ENCODE data around the gene MAPK4.
"Not testable (repeated sequence)": the region's sequence is repeated elsewhere in the genome, so short reads cannot be mapped to it uniquely, and the experiment has no call there.

The MAPK4 gene

DNA sequence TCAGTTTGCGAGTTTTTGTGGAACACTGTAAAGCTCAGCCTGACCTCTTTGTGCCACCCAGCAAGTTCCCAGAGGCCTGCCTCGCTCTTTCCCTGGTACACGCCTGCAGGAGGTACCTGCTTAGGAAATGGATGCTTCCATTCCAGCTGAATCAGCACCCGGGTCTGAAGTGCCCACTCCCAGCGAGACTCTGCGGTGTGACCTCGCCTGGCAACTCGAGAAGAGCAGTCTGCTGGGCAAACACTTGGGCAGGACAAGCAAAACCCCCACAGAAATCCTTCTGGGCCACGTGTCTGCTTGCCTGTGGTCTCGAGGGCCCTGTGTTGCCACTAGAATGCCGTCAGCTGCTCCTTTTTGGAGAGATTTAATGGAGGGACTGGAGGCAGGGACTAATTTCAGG is 127.6 kb downstream of the MAPK4 start:
- no peak for DNase-seq

- no peak for DNase-seq
Measured at GRCh38 chr18:50689578-50689977, 129.7 kb downstream of the MAPK4 start.

GRCh38 chr18:50694147-50694546 is 134.3 kb downstream of the MAPK4 start:
- no peak for DNase-seq

- no peak for DNase-seq
Measured at GRCh38 chr18:50695431-50696176, 135.7 kb downstream of the MAPK4 start.

DNA sequence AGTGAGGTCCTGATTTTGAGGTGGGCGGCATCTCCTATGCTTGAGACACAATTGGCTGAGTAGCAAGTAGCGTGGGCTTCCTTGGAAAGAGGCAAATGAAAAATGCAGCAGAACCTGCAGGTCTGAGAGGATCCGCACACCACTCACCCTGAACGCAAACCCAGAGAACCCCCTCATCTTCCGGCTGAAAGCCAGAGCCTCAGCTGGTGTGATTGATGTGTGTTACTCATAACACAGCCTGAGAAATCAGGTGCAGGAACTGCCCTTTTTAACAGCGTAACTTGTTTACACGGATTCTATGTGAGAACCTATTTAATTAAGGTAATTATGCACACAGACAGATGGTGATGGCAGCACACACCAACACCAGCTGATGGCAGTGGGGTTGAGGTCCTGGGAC is 136.5 kb downstream of the MAPK4 start:
- DNase-seq, result no peak

DNA sequence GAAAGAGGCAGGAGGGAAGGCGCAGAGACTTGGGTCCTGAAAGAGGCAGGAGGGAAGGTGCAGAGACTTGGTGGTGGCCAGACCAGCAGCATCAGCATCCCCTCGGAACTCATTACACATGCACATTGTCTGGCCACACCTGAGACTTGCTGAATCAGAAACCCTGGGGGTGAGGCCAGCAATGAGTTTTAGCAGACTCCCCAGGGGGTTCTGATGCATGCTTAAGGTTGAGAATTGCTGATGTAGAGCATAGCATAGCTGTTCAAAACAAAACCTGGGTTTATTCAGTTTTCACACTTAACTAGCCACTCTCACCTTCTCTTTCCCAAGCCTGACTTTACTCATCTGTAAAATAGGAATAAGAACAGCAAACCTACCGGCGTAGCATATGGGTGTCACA is 137.0 kb downstream of the MAPK4 start:
- no peak for DNase-seq

GRCh38 chr18:50697509-50697908 is 137.6 kb downstream of the MAPK4 start:
- DNase-seq, result no peak

GRCh38 chr18:50700245-50701165 is 140.6 kb downstream of the MAPK4 start:
- DNase-seq, result no peak

DNA sequence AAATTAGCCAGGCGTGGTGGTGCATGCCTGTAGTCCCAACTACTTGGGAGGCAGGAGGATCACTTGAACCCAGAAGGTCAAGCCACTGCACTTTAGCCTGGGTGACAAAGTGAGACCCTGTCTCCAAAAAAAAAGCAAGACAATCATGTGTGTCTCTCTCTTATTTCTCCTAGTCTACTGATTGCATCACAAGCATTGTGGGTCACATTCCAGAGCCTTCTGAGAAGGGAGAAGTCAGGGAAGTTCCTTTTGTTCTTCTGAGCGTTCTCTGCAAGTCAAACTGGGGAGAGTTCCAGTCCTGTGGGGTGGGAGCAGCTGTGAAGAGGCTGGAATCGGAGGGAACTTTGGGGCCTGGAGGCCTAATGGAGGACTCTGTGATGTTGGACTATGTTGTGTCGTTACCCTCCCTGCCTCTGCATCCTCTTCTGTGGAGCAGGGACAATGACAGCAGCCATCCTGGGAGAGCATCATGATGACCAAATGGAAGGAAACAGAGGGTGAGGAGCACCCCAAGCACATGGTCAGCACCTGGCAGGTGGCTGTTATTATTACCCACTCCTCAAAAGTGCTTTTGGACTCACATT is 144.6 kb downstream of the MAPK4 start:
- DNase-seq, result no peak

DNA sequence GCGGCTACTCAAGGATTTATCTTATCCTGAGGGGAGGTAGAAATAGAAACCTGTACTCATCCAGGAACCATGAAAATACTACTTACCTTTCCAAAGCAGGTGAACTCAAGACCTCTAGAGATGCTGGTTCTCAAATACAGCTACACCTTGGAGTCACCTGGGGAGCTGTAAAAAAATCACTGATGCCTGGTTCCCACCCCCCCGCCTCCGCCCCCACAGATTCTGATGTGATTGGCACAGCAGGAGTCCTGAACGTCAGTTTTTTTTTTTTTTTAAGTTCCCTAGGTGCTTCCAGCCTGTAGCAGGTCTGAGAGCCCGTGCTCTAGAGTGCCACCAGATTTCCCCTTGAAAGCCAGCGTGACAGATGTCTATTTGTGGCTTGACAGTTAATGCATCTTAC is 146.3 kb downstream of the MAPK4 start:
- no peak for DNase-seq

DNA sequence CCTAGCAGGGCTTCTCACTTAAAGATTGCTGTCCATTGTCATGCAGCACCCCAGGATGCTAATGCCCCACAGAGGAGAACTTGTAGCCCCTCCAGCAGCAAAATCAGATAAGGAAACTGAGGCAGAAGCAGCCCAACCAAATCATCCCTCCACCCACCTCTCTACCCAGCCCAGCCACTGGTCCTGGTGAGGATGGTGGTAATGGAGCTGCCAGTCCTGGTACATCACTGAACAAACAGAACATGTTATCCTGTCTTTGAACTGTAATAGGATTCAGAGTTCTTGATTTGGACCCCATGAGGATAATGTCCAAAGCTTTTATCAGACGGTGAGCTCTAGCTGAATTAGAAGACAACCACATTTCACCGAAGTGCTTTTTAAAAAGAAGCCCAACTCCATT is 146.8 kb downstream of the MAPK4 start:
- no peak for DNase-seq

- not testable (repeated sequence) for DNase-seq
Measured at GRCh38 chr18:50707297-50707696, 147.4 kb downstream of the MAPK4 start.

- DNase-seq, result no peak
Measured at GRCh38 chr18:50707855-50708469, 148.1 kb downstream of the MAPK4 start.

GRCh38 chr18:50709193-50709592 is 149.3 kb downstream of the MAPK4 start:
- DNase-seq, result no peak

- no peak for DNase-seq
Measured at GRCh38 chr18:50711386-50711785, 151.5 kb downstream of the MAPK4 start.

DNA sequence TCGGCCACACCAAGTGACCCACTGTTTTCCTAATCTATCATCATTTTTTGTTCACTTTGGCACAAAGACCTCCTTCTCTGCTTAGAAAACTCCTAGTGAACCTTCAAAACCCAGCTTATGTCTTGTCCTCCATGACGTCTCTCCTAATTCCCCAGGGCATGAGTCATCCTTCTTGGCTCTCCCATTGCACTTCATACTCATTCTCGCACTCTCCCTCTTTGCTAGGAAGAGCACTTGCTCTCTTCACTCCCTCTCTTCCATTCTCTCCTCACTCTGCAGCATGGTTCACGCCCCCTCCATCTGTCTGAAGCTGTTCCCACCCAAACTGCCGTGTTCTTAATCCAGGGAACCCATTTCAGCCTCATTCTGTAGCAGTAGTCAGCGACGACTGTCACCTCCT is 156.0 kb downstream of the MAPK4 start:
- no peak for DNase-seq

DNA sequence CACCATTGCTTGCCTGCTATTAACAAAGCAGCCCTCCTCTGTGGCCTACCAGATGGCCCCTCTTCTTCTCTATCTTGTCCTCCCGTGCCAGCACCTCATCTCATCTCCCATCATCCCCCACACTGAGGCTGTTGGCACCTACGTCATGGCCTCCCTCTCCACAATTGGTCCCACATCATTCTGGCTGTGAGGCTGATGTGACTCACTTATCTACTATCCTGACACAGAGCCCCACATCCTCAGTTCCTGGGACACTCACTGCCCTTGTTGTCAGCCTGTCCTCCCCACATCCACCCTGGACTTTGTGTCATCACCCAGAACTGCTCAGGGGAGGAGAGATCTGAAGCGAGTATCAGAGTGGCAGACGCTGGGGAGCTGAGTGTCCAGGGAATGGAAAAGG is 157.0 kb downstream of the MAPK4 start:
- no peak for DNase-seq

GRCh38 chr18:50717563-50717962 is 157.7 kb downstream of the MAPK4 start:
- no peak for DNase-seq

DNA sequence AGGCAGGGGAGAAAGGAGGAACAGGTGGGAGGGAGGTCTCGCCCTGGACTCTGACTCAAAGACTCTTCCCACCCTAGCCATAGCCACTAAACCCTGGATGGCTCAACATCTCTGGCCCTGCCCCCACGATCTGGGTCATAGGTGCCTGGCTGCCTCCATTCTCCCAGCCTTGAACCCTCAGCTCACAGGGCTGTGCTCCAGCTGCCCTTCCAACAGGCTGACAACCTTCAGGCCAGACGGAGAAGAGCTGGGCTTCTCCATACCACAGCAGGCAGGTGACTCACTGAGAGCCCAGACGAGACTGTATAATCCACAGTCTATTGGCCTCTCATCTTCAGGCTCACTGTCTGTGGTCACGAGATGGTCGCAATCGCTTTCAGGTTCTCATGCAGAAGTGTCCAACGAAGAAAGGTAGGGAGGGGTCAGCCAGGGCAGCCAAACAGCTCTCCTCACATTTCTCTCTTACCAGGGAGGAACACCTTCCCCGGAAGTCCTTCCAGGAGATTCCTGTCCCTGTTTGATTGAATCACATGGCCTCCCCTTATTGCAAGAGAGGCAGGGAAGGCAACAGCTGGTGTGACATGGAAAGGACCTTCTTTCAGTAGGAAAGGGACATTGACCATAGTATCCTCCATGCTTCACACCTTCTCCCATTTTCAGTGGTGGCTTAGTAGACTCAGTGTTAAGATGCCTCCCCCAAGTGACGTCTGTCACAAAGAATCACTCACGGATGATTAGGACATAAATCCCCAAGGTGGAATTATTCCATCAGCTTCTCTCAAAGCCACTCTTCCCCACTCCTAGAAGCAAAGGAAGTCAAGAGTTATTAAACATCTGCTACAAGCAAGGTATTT is 159.8 kb downstream of the MAPK4 start:
- no peak for DNase-seq

- no peak for DNase-seq
Measured at GRCh38 chr18:50720325-50720674, 160.4 kb downstream of the MAPK4 start.

DNA sequence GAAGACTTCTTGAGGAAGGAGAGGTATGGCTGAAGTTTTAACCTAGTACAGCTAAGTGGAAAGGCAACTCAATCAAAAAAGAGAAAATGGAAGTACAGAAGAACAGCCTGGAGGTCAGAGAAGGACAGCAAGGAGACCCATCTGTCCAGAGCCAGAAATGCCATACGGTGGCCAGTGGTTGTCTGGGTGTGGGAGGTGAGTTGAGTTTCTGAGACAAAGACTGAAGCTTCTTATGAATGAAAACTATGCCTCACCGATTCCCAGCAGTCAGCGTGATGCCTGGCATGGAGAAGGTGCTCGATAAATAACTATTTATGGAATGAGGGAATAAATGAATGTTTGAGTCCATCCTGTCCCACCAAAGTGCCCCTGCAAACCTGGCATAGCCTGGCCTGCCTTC is 161.1 kb downstream of the MAPK4 start:
- no peak for DNase-seq

- DNase-seq, result no peak
Measured at GRCh38 chr18:50721451-50722120, 161.7 kb downstream of the MAPK4 start.

All from fibroblast of skin of abdomen (primary cell).